Measurements from ENCODE around the gene OR5B3. TPM values are rescaled to one million over a fixed set of nuclear protein-coding genes. Genes with fewer than 3 reads are reported as not detected.

The OR5B3 gene
- total RNA-seq, 1 experiment from 2014 or later, result not detected

GRCh38 chr11:58354727-58355126 is 51.9 kb downstream of the OR5B3 start:
- Mint-ChIP-seq H3K4me1 (ENCODE audit: low read depth, unreplicated experiment) (no peaks in the 10 kb centered on the region), H3K27ac (ENCODE audit: unreplicated experiment) (no peak overlapping the region), H3K36me3 (ENCODE audit: insufficient read depth, unreplicated experiment) (no peaks in the 10 kb centered on the region), H3K9me3 (ENCODE audit: low read depth, unreplicated experiment) (no peaks in the 10 kb centered on the region), H3K4me3 (ENCODE audit: low read depth, unreplicated experiment) (no peak overlapping the region), H3K27me3 (ENCODE audit: unreplicated experiment) (no peaks in the 10 kb centered on the region)
- DNase-seq, result no peak
- CTCF ChIA-PET, result no interaction called here
- intact Hi-C loops (cut with micrococcal nuclease; ENCODE audit: unreplicated experiment), result no loop called here
- BruUV-seq (replicated peaks), result no TSS peak
- TF ChIP-seq, protein P1, sequence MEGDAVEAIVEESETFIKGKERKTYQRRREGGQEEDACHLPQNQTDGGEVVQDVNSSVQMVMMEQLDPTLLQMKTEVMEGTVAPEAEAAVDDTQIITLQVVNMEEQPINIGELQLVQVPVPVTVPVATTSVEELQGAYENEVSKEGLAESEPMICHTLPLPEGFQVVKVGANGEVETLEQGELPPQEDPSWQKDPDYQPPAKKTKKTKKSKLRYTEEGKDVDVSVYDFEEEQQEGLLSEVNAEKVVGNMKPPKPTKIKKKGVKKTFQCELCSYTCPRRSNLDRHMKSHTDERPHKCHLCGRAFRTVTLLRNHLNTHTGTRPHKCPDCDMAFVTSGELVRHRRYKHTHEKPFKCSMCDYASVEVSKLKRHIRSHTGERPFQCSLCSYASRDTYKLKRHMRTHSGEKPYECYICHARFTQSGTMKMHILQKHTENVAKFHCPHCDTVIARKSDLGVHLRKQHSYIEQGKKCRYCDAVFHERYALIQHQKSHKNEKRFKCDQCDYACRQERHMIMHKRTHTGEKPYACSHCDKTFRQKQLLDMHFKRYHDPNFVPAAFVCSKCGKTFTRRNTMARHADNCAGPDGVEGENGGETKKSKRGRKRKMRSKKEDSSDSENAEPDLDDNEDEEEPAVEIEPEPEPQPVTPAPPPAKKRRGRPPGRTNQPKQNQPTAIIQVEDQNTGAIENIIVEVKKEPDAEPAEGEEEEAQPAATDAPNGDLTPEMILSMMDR (IDR thresholded peaks at IDR 0.05; ENCODE audit: unreplicated experiment), result no peak

Other genes starting within 250 kb of the OR5B3 start
- not detected in 2 replicates for gene OR9Q2, start 217.8 kb downstream of the OR5B3 start, total RNA-seq (2022)
- not detected in 2 replicates for gene OR1S2, start 202.7 kb downstream of the OR5B3 start, total RNA-seq (2022)
- not detected in 2 replicates for gene OR1S1, start 194.2 kb downstream of the OR5B3 start, total RNA-seq (2022)
- gene OR10Q1, start 178.0 kb downstream of the OR5B3 start, total RNA-seq (2022), result not detected in 2 replicates
- not detected in 2 replicates for gene OR10W1, start 138.6 kb downstream of the OR5B3 start, total RNA-seq (2022)
- not detected in 2 replicates for gene OR5B17, start 47.8 kb downstream of the OR5B3 start, total RNA-seq (2022)
- gene OR5B2, start 21.2 kb upstream of the OR5B3 start, total RNA-seq (2022), result not detected in 2 replicates
- not detected in 2 replicates for gene OR5B12, start 35.4 kb upstream of the OR5B3 start, total RNA-seq (2022)
- gene OR5B21, start 101.2 kb upstream of the OR5B3 start, total RNA-seq (2022), result not detected in 2 replicates
- 4.0 and 6.0 TPM in 2 replicates for gene LPXN, start 169.0 kb upstream of the OR5B3 start, total RNA-seq (2022)
- gene ZFP91, start 172.2 kb upstream of the OR5B3 start, total RNA-seq (2022), result 61.5 and 61.7 TPM in 2 replicates
- gene CNTF, start 215.8 kb upstream of the OR5B3 start, total RNA-seq (2022), result 4.3 and 5.2 TPM in 2 replicates